Spleen (tissue), 11 donors: ENCODE measurements around the gene RIMS3. TPM values are rescaled to one million over a fixed set of nuclear protein-coding genes. Genes with fewer than 3 reads are reported as not detected.

Experiments used
- DNase-seq: peaks from one replicate; pipeline ENCODE4 v3.0.0-alpha.2; 2020
- H3K27ac ChIP-seq, 8 donors: fragments of 200-600 bp; sonication (generic) in 7 of 8; 1 replicate in 4 of 8; 2 replicates in 4 of 8; pipeline versions ENCODE4 v1.5.0 to v1.8.0; 2016 to 2021; ENCODE audit warnings: inconsistent platforms in 4 of 8, mild to moderate bottlenecking in 4 of 8, moderate library complexity in 1 of 8
- H3K27me3 ChIP-seq, 7 donors: fragments of 200-600 bp; sonication (generic) in 6 of 7; replicated peaks in 1 of 7; 1 replicate in 4 of 7; 2 replicates in 3 of 7; pipeline versions ENCODE4 v1.5.0 to v1.8.0; 2016 to 2021; ENCODE audit warnings: inconsistent platforms in 3 of 7, mild to moderate bottlenecking in 1 of 7
- H3K36me3 ChIP-seq, 6 donors: fragments of 200-600 bp; sonication (generic) in 5 of 6; 1 replicate in 4 of 6; 2 replicates in 2 of 6; pipeline versions ENCODE4 v1.5.0 to v1.8.0; 2016 to 2021; ENCODE audit warnings: inconsistent platforms in 2 of 6
- H3K4me1 ChIP-seq, 6 donors: fragments of 200-600 bp; sonication (generic) in 5 of 6; 1 replicate in 3 of 6; 2 replicates in 3 of 6; pipeline versions ENCODE4 v1.5.0 to v1.8.0; 2016 to 2021; ENCODE audit warnings: inconsistent platforms in 3 of 6
- H3K4me3 ChIP-seq, 8 donors: fragments of 200-600 bp; sonication (generic) in 7 of 8; 1 replicate in 4 of 8; 2 replicates in 4 of 8; pipeline versions ENCODE4 v1.5.0 to v1.8.0; 2016 to 2021; ENCODE audit warnings: inconsistent platforms in 4 of 8, mild to moderate bottlenecking in 4 of 8, moderate library complexity in 2 of 8
- H3K9me3 ChIP-seq, 8 donors: fragments of 200-600 bp; sonication (generic) in 7 of 8; 1 replicate in 4 of 8; 2 replicates in 4 of 8; pipeline versions ENCODE4 v1.5.0 to v1.8.0; 2016 to 2021; ENCODE audit warnings: inconsistent platforms in 4 of 8
- POLR2A ChIP-seq, 3 donors: fragments of 450-650 bp; IDR thresholded peaks; one replicate each; pipeline ENCODE4 v1.5.1; 2017; ENCODE audit warnings: antibody characterized with exemption in 3 of 3, mild to moderate bottlenecking in 1 of 3
- POLR2AphosphoS5 ChIP-seq, 3 donors: sonication (generic); formaldehyde crosslinking; IDR thresholded peaks; one replicate each; pipeline ENCODE4 v1.5.1; 2017; ENCODE audit warnings: antibody characterized with exemption in 3 of 3
- WGBS, 5 donors: extraction: QIAGEN DNeasy Blood & Tissue Kit in 3 of 5; methylation state at CpG; one replicate each; pipeline versions ENCODE4 v1.1.5 to v1.1.7; 2013 to 2018; 5-methylcytosine and 5-hydroxymethylcytosine counted together
- intact Hi-C: fragments of 100-400 bp; cut with DNase I; formaldehyde crosslinking; loops from one replicate; pipeline ENCODE4 v1.15.0; 2023; ENCODE audit warnings: low total_unique reads
- polyA plus RNA-seq, 3 donors: library from polyadenylated mRNA; stranded (reverse); fragments of 200-250 nt; gene quantifications; one replicate each; pipeline ENCODE4 v1.2.1, GENCODE V29; 2013
- total RNA-seq, 7 donors: library from RNA; depleted of rRNA in 3 of 7; stranded (reverse); fragments of >200 nt in 3 of 7; fragmentation: NEBNext Ultra II Directional in 4 of 7; extraction: Animal tissue kit (Norgen Biotek cat#: 25700) in 4 of 7; gene quantifications; one replicate each; pipeline versions ENCODE4 v1.1.0 to v1.2.1, GENCODE V29; 2016 to 2021
- TF ChIP-seq, protein P1 (sequence below), 11 experiments: fragments of 200-600 bp in 7 of 11; fragments of 450-650 bp in 4 of 11; sonication (generic) in 4 of 11; IDR thresholded peaks in 8 of 11; conservative IDR thresholded peaks in 3 of 11; 1 replicate in 7 of 11; 2 replicates in 4 of 11; pipeline versions ENCODE4 v1.4.0 to v1.8.0; 2016 to 2021; ENCODE audit warnings: antibody characterized with exemption in 11 of 11, inconsistent platforms in 4 of 11, mild to moderate bottlenecking in 1 of 11
- donor health status: healthy with polysubstance abuse.
- donor health status: DM: no; HTN: no; CAD: no; lungs with moderate emphysema.
- donor health status: DM: no; HTN: no; CAD: no.
- donor health status: Bipolar disorder and iron deficiency.
- donor health status: healthy.
- donor health status: DM: no; HTN: no; CAD: no.
- donor health status: DM: yes; HTN: yes; CAD: no.

RIMS3 gene
- total and polyA plus RNA-seq, 10 donors, result 0.30 to 6.9 (median 2.7) TPM

DNA sequence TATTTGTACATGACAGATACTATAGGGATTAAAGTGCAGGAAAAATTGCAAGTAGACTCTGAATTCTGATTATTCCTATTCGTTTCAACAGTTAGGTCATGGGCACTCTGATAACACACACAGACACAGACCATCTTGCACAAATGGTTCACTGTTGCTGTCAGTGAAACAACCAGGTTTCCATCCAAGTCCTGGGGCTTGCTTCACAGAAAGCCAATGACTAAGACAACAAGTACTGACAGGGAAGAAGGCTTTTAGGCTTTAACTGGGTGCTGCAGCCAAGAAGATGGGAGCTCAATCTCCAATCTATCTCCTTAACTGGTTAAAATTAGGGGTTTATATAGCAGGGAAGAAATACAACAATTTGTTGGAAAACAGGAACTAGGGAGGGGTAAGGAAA, 57.6 kb downstream of the RIMS3 start:
- no peaks in the 10 kb centered on the region for H3K27me3 ChIP-seq
- no peak for TF ChIP-seq POLR2AphosphoS5 (IDR thresholded peaks at IDR 0.05)
- TF ChIP-seq POLR2A (IDR thresholded peaks at IDR 0.05), result no peak
- TF ChIP-seq, protein P1, sequence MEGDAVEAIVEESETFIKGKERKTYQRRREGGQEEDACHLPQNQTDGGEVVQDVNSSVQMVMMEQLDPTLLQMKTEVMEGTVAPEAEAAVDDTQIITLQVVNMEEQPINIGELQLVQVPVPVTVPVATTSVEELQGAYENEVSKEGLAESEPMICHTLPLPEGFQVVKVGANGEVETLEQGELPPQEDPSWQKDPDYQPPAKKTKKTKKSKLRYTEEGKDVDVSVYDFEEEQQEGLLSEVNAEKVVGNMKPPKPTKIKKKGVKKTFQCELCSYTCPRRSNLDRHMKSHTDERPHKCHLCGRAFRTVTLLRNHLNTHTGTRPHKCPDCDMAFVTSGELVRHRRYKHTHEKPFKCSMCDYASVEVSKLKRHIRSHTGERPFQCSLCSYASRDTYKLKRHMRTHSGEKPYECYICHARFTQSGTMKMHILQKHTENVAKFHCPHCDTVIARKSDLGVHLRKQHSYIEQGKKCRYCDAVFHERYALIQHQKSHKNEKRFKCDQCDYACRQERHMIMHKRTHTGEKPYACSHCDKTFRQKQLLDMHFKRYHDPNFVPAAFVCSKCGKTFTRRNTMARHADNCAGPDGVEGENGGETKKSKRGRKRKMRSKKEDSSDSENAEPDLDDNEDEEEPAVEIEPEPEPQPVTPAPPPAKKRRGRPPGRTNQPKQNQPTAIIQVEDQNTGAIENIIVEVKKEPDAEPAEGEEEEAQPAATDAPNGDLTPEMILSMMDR (IDR thresholded peaks at IDR 0.05 in 8 of 11, conservative IDR thresholded peaks at IDR 0.05 in 3 of 11), result no peak
- H3K4me3 ChIP-seq, result no peak overlapping the region
- H3K4me1 ChIP-seq, result no peaks in the 10 kb centered on the region
- no peak overlapping the region for H3K27ac ChIP-seq
- WGBS, 5 donors, result 36 to 64% (median 59%) methylated on average over 1 of the region's 1 CpG
- H3K36me3 ChIP-seq, result no peaks in the 10 kb centered on the region
- intact Hi-C loops, result no loop called here
- no peak for DNase-seq
- H3K9me3 ChIP-seq, result no peaks in the 10 kb centered on the region

DNA sequence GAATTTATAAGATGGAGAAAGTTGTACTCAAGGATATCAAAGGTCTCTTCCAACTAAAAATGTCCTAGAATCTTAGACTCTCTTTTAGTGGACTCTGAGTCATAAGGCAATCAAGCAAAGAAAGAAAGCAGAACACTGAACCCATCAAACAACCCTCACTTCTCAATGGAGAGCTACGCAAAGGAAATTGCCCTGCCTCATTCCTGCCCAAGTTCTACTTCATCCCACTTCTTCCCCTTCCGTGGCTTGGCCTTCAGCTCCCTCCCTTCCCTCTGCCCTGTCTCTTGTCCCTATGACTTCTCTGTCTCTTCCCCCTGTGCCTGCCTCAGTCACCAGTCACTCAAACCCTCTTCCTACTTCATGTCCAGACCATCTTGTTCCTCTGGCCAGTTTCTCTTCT, 58.5 kb downstream of the RIMS3 start:
- H3K27me3 ChIP-seq, result no peaks in the 10 kb centered on the region
- H3K4me1 ChIP-seq, result no peaks in the 10 kb centered on the region
- no peaks in the 10 kb centered on the region for H3K36me3 ChIP-seq
- no peak for DNase-seq
- TF ChIP-seq POLR2A (IDR thresholded peaks at IDR 0.05) (no peak), POLR2AphosphoS5 (IDR thresholded peaks at IDR 0.05) (no peak)
- TF ChIP-seq, protein P1 (IDR thresholded peaks at IDR 0.05 in 8 of 11, conservative IDR thresholded peaks at IDR 0.05 in 3 of 11), result no peak
- no peak overlapping the region for H3K27ac ChIP-seq
- intact Hi-C loops, result no loop called here
- no peaks in the 10 kb centered on the region for H3K9me3 ChIP-seq
- no peak overlapping the region for H3K4me3 ChIP-seq
- WGBS, 5 donors, result 56 to 84% (median 65%) methylated on average over 2 of the region's 2 CpGs

DNA sequence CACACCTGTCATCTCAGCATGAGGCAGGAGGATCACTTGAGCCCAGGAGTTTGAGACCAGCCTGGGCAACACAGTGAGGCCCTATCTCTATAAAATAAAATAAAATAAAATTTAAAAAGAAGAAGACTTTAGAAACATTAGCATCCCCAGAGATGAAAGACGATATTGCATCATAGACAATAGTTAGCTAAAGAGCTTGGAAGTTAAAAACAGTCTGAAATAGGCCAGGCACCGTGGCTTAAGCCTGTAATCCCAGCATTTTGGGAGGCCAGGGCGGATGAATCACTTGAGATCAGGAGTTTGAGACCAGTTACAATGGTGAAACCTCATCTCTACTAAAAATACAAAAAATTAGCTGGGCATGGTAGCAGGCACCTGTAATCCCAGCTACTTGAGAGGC, 59.3 kb downstream of the RIMS3 start:
- Histone ChIP-seq H3K27me3 (no peaks in the 10 kb centered on the region), H3K4me3 (no peak overlapping the region), H3K9me3 (no peaks in the 10 kb centered on the region), H3K36me3 (no peaks in the 10 kb centered on the region), H3K4me1 (no peaks in the 10 kb centered on the region), H3K27ac (no peak overlapping the region)
- intact Hi-C loops, result no loop called here
- TF ChIP-seq POLR2A (IDR thresholded peaks at IDR 0.05) (no peak), POLR2AphosphoS5 (IDR thresholded peaks at IDR 0.05) (no peak)
- TF ChIP-seq, protein P1 (IDR thresholded peaks at IDR 0.05 in 8 of 11, conservative IDR thresholded peaks at IDR 0.05 in 3 of 11), result no peak
- DNase-seq, result no peak
- 69 to 83% (median 72%) methylated on average over 3 of the region's 3 CpGs for WGBS, 5 donors

DNA sequence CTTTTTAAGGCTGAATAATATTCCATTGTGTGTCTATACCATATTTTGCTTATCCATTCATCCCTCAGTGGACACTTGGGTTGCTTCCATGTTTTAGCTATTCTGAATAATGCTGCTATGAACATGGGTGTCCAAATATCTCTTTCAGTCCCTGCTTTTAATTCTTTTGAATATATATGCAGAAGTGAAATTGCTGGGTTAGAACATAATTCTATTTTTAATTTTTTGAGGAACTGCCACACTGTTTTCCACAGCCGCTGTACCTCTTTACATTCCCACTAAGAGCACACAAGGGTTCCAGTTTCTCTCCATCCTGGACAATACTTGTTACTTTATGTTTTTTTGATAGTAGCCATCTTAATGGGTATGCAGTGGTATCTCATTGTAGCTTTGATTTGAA, 65.6 kb downstream of the RIMS3 start:
- TF ChIP-seq POLR2AphosphoS5 (IDR thresholded peaks at IDR 0.05), result no peak
- TF ChIP-seq, protein P1 (IDR thresholded peaks at IDR 0.05 in 8 of 11, conservative IDR thresholded peaks at IDR 0.05 in 3 of 11), result no peak
- TF ChIP-seq POLR2A (IDR thresholded peaks at IDR 0.05), result no peak
- no peaks in the 10 kb centered on the region for H3K9me3 ChIP-seq
- H3K4me1 ChIP-seq, result no peaks in the 10 kb centered on the region
- H3K27me3 ChIP-seq, result peaks cover 0 to 11% (median 0%) of the 10 kb centered on the region in 7 donors
- no peaks in the 10 kb centered on the region for H3K36me3 ChIP-seq
- H3K4me3 ChIP-seq, result no peak overlapping the region
- WGBS, 5 donors, result 56 to 73% (median 65%) methylated on average over 1 of the region's 1 CpG
- no peak overlapping the region for H3K27ac ChIP-seq
- DNase-seq, result no peak
- intact Hi-C loops, result no loop called here
